Stimulated activated CD4-positive, alpha-beta T cell treated with anti-CD3 and anti-CD28 coated beads, Interleukin-2, amount 100 ng/mL, for 48 hours (primary cell): Measurements from ENCODE around the gene NAGPA.

Source experiments
- DNase-seq, 2 donors: peaks; one replicate each; pipeline ENCODE4 v3.0.0-alpha.2; 2020

NAGPA gene

DNA sequence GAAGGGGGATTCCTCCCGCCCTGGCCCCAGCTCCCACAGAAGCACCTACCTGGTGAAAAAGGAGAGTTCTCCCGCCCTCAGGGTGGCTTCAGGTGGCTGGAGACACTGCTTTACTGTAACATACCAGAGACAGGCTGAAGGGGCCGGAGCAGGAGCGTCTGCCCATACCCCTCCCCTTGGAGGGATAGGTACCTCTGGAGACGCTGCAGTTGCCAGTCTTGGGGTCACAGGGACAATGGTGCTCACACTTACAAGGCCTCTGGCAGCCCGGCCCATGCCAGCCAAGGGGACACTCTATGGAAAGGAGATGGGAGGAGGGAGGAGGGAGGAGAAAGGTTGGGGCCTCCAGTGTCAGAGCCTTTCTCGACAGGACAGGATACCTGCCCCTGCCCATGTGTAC is 6.6 kb downstream of the NAGPA start:
- DNase-seq, result no peak

DNA sequence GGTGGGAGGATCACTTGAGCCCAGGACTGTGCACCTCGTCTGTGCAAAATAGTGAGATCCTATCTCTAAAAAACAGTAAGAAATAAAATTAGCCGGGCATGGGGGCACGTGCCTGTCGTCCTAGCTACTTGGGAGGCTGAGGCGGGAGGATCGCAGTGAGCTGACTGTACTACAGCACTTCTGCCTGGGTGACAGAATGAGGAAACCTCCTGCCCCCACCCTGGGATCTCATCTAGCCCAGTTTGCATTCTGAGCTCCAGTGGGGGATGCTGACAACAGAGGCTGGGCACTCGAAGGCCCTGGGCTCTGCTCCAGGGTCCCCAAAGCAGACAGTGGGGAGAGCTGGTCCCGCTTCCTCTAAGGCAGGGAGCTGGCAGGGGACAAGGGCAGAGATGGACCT is 7.1 kb downstream of the NAGPA start:
- DNase-seq, result no peak

DNA sequence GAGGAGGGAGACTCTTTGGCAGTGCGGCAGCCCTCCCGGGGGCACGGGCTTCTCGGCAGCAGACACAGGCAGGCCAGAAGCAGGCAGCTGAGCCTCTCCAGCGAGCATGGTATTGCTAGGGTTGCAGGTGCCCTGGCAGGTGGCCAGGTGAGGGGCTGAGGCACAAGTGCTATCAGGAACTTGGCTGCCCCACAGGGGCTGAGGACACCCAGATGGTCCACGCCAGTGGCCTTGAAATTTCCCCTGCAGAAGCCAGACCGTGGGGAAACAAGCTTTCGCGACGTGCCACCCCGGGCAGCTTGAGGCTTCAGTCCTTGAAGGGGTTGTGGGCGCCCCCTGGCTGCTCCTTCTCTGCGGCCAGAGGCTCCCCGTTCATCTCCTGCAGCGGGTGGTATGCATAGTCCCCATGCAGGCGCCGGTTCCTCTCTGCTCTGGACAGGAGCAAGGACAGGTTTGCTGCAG is 8.5 kb downstream of the NAGPA start:
- DNase-seq, result no peak

DNA sequence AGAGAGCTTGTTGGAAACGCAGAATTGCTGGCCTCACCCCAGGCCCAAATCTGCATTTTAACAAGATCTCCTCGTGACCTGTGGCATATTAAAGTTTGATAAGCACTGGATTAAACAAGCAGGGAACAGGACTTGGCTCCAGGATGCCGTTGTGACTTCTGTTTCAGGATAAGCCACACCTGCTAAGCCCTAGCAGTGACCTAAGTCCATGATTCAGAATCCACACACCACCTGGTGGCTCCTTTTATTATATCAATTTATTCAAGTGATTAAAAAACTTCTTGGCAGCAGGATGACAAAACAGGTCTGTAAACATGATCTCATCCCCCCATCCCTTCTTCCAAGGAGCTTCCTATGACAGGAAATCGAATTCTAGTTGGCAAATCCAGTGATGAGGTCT is 9.1 kb downstream of the NAGPA start:
- DNase-seq, result no peak

DNA sequence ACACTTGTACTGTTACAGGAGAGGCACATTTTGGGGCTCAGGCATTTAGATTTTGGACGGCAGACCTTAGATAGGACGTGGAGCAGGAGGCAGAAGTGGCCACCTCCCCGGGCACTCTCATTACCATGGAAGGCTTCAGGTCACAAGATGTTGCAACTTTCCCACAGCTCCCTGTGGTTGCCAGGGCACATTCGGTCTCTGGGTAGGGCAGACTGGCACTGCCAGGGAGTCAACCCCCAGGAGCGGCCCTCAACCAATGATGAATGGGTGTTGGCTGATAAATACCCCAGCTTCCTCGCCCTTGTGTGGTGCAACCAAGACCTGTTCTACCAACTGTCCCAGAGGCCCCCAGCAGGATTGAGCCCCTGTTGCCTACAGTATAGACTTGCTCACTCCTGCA is 11.2 kb downstream of the NAGPA start:
- no peak for DNase-seq

DNA sequence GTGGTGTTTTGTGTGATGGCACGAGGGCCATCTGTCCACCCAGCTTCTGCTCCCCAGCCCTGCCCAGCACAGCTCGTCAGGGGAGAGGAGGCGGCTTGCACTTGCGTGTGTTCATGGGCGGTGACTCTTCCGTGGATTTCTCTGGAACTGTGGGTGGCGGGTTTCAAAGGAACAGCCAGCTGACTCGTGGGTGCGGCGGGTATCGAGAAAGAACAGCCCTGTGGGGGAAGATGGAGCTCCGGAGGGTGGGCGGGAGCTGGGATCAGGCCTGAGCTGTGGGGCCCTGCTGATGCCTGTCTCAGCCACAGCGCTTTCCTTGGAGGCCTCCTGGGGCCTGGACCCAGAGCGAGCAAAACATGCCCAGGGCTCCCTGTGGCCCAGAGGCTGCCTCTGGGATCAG is 13.2 kb downstream of the NAGPA start:
- no peak for DNase-seq

DNA sequence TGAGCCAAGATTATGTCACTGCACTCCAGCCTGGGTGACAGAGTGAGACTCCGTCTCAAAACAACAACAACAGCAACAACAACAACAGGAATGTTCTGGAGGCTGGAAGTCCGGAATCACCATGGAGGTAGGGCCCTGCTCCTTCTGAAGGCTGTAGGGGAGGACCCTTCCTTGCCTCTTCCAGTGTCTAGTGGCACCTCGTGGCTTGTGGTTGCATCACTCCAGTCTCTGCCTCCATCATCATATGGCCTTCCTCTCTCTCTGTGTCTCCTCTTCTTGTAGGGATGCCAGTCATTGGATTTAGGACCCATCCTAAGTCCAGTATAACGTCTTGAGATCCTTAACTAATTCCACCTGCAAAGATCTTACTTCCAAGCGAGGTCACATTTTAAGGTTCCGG is 14.0 kb downstream of the NAGPA start:
- DNase-seq, result no peak

DNA sequence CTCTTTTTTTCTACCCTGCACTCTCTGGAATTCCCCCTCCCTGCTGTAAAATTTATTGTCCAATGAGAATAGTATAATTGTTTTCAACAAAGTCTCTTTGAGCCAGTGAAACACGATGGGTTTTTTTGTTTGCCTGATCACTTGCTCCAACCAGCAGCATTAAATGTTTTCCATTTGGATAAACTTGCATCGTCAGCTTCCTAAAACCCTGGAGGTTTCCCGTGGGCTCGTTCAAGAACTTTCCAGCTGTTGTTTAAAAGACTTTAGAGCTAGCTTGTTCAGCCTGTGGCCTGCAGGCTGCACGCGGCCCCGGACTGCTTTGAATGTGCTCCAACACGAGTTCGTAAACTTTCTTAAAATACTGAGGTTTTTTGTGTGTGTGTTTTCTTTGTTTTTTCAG is 14.9 kb downstream of the NAGPA start:
- DNase-seq, result no peak

DNA sequence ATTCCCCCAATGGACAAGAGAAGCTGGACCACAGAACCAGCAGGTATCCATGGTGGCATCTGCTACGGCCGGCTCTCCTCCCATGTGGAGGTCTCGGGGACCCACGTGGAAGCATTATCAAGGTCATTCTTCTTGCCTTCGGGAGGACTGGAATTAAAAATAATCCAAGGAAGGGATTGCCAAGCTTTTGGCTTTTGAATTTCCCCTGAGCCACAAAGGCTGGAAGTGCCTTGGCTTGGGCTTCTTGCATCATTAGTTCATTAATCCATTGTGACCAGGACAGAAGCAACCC is 16.1 kb downstream of the NAGPA start:
- no peak for DNase-seq

DNA sequence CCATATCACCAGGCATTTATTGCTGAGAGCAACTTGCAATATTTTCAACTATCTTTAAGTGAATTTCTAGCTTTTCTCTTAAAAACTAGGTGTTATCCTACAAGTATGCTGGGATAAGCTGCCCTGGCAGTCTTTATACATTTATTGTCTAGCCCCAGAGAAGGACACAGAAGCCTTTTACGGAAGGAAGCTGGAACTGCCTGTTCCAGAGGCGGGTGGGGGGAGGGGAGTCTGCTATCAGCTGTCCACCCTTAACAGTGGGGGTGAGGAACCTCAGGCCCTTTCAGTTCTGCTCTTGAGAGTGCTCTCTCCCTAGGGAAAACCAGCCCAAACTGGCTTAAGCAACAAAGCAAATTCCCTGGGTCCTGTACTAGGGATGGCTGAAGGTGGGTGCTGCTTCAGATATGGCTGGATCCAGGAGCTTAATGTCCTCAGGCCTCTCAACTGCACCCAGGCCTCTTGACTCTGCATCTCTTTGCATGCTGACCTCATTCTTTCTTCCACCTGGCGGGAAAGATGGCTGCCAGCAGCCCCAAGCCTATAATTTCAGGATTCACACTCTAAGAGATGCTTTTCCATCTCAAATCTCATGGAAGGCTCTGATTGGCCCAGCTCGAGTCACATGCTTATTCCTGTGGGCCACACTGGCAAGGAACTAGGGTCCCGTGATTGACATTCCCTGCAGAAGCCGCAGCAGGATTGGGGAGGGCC is 16.6 kb downstream of the NAGPA start:
- no peak for DNase-seq

DNA sequence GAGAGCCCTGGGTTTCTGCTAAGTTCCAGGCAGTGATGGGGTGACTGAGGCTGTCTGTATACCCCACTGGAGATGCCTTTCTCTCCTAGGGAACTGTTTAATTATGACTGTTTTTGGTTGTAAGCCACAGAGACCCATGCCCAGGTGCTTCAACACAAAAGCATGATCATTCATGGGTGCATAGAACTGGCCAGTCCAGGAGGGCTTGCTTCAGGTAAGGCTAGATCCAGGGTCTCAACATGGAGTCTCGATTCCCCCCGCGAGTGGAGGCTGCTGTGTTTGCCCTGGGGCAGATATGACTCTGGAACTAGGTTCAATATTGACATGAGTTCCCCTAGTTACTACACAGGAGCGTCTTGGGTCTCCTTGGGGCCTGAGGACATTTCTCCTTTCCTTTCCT is 17.8 kb downstream of the NAGPA start:
- DNase-seq, result no peak

DNA sequence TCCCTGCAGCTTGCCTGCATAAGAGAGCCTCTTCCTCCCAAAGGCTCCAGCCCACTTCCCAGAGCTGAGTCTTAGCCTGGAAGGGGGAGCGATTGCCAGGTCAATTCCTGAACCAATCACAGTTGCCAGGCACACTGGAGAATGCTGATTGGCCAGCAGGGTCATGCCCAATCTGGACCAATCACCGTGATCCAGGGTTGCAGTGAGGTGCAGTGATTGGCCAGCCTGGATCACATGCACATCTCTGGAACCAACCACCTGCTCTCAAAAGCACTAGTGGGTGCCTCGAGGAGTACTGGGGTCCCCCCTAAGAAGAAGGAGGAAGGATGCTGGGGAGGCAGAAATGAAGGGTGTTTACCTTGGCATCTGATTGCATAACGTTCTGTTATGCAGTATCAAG is 18.4 kb downstream of the NAGPA start:
- no peak for DNase-seq

DNA sequence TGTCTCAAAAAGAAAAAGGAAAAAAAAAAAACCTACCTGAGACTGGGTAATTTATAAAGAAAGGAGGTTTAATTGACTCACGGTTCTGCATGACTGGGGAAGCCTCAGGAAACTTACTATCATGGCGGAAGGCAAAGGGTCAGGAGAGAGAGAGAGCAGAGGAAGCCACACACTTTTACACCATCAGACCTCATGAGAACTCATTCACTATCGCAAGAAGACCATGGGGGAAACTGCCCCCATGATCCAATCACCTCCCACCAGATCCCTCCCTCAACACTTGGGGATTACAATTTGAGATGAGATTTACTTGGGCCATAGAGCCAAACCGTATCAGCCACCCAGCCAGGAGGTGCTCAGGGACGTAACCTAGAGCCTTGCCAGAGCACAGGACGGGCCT is 20.8 kb downstream of the NAGPA start:
- no peak for DNase-seq

DNA sequence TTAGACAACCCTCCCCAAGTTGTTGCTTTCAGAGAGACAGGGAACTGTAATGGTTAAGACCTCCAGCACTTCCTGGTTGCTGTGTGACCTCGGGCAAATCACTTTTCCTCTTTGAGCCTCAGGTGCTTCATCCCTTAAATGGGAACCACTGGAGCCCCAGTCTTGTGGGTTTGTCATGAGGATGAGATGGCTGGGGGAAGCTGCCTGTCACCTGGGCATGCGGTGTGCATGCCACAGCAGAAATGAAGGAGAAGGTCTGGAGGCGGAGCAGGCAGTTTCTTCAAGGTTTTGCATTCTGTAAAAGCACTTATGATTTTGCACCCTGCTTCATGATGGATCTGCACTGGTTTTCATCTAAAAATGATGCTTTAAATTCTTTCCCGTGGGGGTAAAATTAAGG is 22.1 kb downstream of the NAGPA start:
- no peak for DNase-seq

DNA sequence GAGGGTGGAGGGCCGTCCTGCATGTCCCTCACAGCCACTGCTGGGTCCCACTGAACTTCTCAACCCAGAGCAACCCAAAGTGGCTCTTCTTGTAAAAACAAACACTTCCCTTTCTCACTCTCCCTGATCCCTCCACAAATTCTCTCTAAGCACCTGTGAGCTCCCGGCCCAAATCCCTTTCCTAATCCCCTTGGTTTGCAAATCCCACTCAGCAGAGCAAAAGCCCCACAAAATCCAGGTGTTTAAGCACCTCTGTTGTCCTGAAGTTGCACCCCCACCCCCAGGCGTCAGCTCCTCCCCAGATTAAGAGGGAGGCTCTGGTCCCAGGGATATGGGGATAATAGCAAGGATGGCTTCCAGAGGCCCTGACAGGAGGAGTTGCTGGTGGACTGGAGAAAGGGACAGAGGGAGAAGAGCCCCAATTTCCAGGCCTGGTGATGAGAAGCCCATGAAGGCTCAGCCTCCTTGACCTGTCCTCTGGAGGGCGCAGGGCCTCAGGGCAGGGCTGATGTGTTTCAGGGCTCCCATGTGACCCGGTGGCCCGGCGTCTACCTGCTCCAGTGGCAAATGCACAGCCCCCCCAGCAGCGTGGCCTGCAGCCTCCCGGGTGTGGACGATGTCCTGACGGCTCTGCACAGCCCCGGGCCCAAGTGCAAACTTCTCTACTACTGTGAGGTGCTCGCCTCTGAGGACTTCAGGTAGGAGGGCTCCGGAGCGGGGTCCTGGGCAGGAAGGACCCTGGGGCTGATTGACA is 23.0 kb downstream of the NAGPA start:
- DNase-seq, result no peak

DNA sequence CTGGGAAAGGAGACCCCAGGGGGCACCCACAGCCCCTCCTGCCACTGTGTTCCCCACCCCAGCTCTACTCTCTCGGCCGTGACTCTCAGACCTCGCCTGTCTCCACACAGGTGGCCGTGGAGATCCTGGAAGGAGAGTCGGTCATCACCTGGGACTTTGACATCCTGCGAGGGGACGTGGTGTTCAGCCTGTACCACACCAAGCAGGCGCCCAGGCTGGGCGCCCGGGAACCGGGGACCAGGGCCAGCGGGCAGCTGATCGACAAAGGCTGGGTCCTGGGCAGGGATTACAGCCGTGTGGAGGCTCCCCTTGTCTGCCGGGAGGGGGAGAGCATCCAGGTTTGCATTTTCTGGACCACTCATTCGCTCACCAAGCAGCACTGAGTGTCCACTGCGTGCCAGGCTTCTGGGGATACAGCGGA is 25.4 kb downstream of the NAGPA start:
- no peak for DNase-seq

DNA sequence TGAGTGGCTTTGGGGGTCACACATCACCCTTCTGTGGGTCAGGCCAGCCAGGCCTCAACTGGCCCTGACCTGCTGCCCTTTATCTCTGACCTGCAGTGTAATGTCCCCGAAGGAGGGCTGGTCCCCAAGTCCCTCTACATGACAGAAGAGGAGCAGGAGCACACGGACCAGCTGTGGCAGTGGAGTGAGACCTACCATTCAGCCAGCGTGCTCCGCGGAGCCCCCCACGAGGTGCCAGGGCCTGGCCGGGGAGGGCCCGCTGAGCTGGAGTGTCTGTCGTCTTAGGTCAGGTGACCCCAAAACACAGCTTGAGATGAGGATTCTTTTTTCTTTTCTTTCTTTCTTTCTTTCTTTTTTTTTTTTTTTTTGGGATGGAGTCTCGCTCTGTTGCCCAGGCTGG is 26.5 kb downstream of the NAGPA start:
- no peak for DNase-seq

DNA sequence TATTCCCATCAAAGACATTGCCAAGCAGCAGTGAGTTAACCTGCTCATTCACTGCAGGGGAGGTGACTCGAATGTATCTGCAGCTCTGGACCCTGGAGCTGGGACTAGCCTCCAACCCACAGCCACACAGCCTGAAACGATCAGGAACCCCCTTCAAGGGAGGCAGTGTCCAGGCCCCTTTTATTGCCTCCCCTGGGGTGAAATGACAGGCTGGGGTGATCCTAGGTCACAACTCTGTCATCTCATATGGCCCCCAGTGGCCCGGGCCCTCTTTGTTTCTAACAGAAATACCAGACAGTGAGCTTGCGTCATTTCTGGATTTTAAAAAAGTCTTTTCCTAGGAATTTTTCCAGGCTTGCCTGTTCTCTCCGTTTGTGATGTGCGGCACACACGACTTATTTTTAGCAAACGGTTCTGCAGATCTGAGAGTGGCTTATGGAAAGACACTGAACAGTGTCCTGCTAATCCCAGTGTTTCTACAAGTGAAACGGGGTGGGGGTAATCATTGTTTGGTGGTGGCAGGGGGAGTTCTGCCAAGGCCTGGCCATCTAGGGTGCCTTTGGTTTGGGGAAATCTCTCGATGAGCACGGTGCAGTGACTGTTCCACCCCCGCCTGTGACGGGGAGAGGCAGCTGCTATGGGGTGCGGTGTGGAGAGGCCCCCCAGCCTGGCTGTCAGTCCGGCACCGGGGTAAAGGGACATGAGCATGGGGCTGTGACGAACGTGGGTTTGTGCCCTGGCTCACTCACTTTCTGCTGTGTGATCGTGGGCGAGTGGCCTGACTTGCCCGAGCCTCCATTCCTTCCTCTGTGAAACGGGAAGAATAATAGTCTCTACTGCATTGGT is 27.2 kb downstream of the NAGPA start:
- DNase-seq, result no peak

DNA sequence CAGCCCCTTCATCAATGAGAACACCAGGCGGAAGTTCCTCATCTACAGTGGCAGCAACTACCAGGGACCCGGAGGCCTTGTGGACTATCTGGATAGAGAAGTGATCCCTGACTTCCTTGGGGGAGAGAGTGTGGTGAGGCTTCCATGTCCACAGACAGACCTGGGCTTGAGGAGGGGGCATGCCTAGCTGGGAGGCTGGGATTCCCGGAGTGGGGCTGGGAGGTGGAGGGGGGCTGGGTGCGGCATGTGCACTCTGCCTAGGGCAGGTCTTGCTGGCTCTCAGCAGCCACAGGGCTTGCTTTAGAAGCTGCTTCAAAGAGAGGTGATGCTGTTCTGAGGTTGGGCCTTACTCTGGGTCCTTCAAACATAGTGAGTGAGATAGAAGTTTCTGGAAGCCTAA is 27.8 kb downstream of the NAGPA start:
- no peak for DNase-seq

DNA sequence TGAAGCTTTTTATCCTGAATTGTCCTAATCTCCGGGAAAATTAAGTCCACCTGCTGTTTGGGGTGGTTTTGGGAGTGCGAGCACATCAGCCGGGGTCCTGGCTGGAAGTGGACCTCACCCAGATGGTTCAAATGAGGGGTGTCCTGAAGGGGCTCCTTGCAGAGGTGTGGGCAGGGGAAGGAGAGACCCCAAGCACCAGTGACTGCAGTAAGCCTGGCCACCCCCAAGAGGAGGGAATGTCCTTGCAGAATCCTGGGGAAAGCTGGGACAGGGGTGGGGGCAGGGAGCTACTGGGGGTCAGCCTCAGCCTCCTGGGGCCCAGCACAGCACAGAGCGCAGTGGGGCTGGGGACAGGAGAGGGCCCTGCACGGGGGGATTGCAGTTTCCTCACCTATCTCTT is 29.4 kb downstream of the NAGPA start:
- DNase-seq, result no peak

DNA sequence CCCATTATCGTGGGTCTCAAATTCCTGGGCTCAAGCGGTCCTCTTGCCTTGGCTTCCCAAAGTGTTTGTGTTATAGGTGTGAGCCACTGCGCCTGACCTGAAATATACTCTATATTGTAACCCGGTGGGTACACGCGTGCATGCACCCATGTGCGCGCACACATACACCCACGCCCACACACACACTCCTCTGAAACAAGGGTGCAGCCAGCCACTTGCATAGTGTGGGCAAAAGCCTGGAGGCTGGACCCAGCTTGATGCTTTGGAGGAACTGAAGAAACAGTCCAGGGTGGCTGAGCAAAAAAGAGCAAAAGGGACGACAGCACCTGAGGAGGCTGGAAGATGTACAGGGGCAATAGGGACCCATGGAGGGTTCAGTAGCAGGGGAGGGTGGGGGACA is 29.9 kb downstream of the NAGPA start:
- no peak for DNase-seq

DNA sequence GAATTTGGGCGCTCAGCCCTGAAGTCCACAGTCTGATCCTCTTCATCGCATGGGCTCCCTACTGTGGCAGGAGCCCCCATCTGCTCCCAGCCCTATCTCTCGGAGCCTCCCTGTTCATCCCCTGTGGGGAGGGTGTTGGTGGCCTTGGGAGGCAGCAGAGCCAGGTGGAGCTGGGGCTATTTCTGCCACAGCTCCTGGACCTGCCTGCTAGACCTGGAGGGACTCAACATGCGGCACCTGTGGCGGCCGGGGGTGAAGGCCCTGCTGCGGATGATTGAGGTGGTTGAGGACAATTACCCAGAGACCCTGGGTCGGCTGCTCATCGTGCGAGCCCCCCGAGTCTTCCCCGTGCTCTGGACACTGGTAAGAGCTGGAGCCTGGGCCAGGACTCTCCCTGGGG is 30.5 kb downstream of the NAGPA start:
- DNase-seq, result no peak

DNA sequence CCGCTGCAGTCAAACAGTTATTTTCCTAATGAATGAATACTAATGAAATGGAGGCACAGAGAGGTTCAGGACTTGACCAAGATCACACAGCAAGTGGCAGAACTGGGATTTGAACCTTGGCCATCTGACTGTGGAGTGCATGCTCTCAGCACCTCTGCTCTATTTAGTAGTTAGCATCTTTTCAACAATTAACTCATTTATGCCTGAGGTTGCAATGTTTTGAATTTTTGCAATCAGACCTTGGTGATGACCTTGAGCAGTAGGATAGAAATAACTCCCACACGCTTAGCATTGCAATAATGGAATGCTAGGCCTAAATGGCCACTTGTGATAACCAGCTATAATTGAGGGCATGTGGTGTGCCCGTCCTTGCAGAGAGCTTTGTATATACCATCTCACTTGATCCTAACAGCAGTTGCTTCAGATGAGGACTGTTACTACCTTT is 31.0 kb downstream of the NAGPA start:
- no peak for DNase-seq

DNA sequence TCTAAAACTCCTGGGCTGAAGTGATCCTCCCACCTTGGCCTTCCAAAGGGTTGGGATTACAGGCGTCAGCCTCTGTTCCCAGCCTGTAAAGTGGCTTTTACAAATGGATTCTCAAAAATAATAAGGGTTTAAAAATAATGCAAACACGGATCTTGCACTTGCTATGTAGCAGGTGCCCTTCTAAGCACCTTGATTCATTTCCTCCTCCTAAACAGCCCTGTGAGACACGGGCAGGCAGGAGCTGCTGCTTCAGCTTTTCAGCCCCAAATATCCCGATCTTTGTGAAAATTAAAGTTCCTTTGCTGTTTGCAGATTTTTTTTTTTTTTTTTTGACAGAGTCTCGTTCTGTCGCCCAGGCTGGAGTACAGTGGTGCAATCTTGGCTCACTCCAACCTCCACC is 31.7 kb downstream of the NAGPA start:
- DNase-seq, result no peak
